T-helper 2 cell (primary cell): ENCODE results near the gene LEF1.
"Not testable (repeated sequence)": the region's sequence is repeated elsewhere in the genome, so short reads cannot be mapped to it uniquely, and the experiment has no call there.

Experiments used
- DNase-seq, 5 experiments: peaks; one replicate each; pipeline versions ENCODE4 v3.0.0 to v3.0.0-alpha.2; 2012 to 2022

The LEF1 gene

DNA sequence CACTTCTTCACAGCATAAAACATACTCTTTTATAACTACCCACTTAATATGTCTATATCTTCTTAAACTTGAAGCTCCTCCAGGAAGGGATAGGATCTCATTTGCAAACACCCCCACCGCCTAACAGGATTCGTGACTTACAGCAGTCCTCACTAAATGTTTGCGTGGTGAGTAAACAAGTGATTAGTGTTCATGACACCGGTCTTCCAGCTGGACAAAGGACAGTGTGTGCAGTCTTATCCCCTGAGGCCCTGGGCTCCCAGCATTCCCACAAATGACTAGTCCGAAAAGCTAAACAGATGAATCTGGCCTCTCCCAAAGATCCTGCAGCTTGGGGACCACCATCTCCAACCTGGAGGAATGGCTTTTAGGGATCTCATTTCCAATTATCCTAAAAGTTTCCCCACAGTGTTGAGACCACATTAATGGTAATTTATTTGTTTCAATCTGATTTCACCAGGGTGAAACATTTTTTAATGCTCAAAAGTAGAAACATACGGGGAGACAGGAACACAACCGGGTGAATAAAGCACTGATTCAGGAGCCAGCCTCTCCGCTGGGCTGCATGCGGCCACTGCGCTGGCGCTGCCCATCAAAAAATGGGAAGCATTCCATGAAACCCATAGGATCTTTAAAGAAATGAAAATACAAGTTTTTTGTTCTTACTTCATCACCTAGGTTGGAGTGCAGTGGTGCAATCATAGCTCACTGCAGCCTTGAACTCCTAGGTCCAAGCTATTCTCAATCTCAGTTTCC is 109.9 kb downstream of the LEF1 start:
- no peak for DNase-seq

DNA sequence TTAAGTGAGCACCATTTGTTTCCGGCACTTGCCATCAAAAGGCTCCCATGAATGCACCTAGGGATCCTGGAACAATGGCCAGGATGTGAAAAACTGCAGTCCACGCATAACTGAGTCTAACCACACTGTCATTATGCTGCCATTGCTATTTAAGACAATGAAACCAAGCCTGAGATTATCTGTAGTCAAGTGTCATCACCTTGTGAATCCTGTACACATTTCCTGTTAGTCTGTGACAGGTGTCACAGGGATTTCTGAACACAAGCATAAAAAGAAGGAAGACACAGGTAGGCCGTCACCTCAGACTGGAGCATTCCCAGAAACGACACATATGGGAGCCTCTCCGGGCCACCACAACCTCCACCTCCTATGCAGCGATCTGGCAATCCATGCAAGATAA is 112.3 kb downstream of the LEF1 start:
- no peak for DNase-seq

DNA sequence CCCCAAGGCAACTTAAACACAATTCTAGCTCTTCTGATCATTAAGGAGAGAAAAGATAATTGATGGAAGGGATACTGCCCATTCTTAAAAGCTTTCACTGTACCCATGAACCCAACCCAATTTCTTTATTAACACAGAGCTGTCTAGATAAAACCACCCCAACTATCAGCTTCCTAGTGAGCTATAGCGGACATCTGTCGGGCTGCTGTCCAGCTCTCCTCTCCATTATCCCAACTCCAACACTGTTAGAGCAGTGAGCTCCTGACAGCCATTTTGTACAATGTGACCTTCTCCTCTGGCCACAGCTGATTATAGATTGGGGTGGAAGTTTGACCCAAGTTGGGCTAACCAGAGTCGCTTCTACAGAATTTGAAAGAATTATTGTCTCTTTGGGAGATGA is 112.9 kb downstream of the LEF1 start:
- no peak for DNase-seq

DNA sequence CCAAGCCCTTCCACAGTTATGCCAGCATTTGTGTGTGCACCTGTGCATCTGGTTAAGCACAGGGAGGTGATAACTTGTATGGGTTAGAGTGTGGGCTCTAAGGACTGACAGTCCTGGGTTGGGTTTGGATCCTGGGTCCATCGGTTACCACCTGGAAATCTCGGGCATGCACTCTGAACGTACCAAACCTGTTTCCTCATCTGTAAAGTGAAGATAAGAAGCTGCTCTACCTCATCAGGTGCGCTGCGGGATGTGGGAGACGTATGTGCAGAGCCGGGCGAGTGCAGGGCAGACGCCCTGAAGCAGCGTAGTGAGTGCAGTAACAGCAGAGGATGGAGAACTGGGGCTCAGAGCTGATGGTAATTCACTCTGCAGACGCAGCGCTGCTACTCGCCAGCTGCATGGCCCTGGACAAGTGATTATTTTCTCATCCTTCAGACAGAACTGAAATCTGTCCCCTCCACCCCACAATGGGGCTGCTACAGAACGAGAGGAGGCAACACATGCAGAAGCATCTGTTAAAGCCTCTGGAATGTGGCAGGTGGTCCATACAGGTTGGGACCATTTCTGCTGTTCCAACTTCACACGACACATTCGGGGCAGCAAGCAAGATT is 114.6 kb downstream of the LEF1 start:
- DNase-seq: no peak

GRCh38 chr4:108053251-108053711 is 115.5 kb downstream of the LEF1 start:
- no peak for DNase-seq

DNA sequence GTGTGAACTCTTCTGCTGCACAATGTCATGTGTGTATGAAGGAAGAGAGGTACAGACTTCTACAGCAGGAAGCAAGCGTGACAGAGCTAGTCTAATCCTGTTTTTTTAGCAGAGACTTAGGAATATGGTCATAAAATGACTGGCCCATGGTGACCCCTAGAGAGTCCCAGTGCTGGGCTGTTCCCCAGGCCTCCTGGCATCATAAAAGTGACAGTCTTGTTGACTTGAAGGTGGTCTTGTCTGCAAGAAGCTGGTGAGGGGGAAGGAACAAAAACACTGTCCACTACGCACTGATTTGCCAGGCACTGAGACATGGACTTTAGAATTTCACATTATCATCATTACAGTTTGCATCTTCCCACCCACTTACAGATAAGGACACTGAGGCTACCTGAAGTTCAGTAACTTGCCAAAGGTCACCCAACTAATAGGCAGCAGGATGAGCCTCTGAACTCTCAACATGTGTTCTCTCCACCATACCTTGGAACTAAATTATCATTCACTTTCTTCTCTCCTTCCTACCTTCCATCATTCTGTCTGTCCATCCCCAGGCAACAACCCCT is 116.1 kb downstream of the LEF1 start:
- no peak for DNase-seq

DNA sequence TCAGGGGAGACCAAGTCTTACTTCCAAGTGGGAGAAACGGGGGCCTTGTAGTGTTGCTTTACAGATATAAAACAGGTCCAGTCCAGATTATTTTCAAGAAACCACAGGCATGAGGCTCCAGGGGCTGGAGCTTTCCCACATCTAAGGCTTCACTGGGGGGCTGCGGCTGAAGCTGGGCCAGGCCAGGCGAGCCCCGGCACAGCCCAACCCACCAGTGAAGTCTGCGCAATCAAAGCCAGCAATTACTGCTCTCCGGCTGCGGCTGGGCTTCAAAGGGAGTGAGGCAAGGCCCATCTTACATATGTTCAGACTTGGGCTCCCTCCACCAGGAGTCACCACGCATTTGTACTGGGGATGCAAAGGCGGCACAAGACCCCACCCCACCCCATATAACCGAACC is 117.4 kb downstream of the LEF1 start:
- no peak for DNase-seq

GRCh38 chr4:108050166-108051111 is 118.3 kb downstream of the LEF1 start:
- DNase-seq: not testable (repeated sequence)

DNA sequence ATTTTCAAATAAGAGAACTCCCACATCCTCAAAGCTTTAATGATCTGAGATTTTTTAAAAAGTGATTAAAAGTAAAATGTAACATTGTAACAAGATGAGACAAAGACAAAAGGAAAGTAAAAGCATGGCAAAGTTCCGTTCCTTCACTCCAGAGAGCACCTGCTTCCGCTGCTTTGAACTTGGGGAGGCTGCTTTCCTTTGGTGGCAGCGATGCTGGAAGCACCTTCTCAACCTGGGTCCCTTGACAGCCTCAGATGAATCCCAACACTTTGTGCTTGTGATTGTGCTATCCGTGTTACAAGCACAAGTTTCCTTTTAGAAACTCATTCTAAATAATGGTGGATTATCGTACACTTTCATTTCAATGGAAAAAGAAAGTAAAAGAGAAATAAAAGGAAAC is 119.3 kb downstream of the LEF1 start:
- peak in 2 of 5 experiments; percentile 19 to 57 for DNase-seq

- DNase-seq: no peak
Observed at GRCh38 chr4:108048997-108049396, 119.7 kb downstream of the LEF1 start.

- no peak for DNase-seq
Observed at GRCh38 chr4:108048157-108048556, 120.6 kb downstream of the LEF1 start.

DNA sequence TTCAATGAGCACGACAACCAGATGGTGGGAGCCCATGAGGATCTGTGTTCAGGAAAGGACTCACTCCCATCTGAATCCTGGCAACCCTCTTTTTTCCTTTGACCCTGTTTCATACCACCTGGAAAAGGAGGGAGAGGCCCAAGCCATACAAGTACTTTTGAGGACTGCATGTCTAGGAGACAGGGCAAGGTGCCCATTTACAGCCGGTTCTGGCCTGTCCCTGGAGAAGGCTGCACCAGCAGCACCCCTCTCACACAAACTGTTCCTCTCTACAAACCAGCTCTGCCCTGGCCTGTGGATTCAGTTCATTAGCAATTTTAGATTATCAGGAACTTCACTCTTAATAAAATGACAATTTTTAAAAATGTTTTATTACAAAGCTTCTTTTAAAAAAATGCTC is 121.5 kb downstream of the LEF1 start:
- DNase-seq: no peak

DNA sequence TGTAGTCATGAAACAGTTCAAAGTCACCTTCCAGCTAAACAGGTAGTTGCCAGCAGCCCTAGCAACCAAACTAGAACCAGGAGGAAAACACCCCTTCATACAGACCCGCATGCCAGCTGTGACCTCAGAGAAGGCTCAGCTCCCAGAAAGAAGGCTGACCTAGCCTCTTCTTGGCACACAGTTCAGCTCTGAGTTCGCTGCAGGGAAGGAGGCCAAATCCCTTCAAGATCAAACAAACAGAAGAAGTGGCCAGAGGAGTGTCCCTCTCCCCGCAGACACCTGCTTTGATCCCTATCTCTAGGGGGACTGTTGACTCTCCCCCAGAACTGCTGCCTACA is 123.1 kb downstream of the LEF1 start:
- DNase-seq: no peak

DNA sequence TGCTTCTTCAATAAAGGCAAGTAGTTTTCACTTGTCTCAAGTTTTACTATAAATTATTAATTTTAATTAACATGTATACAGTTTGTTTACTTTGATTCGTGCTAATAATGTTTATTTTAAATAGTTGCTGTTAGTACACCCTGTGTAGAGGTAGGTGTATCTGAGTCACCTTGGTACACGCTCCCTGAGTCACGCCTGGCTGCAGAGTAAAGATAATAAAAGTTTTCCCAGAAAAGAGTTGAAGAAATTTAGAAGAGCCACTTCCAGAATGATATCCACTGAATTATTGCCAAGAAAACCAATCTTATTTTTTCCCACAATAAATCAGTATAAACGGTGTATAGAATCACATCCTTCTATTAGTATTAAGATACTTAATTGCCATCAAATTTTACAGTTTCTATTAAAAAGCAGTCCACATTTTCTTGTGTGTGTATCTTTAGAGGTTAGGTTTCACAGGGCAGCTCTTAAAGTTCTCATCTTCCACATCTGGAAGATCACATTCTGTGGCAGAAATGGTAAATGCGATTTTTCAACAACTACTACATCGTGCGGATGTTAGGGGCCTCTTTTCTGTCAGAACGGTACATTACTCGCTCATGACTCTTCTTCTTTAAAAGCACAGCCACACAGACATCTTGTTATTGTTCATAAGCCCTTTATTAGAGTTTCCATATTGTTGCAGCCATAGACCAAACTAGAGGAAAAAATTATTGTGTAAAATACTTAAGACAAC is 123.6 kb downstream of the LEF1 start:
- DNase-seq: no peak

- DNase-seq: no peak
Observed at GRCh38 chr4:108043526-108043925, 125.2 kb downstream of the LEF1 start.

DNA sequence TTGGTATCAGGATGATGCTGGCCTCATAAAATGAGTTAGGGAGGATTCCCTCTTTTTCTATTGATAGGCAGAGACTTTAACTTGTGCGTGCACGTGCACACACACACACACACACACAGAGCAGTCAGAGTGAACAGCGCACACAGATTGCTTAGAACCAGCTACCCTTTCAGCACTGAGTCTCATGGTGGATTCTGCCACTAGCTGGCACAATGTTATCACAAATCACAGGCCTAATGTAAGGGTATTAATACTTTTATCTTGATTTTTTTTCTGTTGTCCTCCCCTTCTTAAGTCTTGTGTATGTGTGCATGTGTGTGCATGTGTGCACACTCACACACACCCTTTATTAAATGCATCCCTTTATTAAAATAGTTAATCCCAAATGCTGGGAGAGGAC is 125.8 kb downstream of the LEF1 start:
- DNase-seq: no peak

- peak in 1 of 5 experiments; percentile 31 for DNase-seq
Observed at GRCh38 chr4:108037884-108038283, 130.8 kb downstream of the LEF1 start.

- DNase-seq: peak in 2 of 5 experiments; percentile 18 to 53
Observed at GRCh38 chr4:108036213-108036612, 132.5 kb downstream of the LEF1 start.

GRCh38 chr4:108035691-108036090 is 133.0 kb downstream of the LEF1 start:
- no peak for DNase-seq

DNA sequence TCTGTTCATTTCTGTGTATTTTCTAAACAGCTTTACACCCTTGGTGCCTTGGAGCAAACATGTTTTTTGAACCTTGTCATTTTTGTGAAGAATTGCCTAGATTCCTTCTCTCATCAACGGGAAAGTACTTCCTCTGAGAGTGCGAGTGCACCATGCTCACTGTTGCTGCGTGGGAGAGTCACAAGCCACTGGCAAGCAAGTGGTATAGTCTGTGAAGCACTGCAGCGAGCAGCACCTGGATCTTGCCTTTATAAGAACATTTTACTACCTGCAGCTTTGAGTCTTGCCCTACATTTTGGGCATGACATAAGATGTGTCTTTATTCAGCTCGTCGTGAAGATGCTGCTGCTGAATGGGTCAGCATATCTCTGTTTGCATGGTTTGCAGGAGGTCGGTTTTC is 134.2 kb downstream of the LEF1 start:
- DNase-seq: no peak

DNA sequence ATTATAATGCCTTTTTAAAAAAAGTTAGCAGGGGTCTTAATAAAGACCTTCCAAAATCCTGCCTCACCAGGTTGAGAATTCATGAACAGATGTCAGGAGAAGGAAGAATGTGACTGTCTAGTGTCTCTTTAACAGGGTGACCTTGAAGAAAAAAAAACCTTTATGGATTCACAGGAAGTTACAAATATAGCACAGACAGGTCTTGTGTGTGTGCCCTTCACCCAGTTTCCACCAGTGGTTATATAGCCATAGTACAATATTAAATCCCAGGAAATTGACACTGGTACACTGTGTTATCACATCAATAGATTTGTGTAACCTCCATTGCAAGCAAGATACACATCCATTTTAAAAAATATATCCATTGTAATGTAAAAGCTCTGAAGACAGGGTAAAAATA is 135.4 kb downstream of the LEF1 start:
- DNase-seq: no peak

DNA sequence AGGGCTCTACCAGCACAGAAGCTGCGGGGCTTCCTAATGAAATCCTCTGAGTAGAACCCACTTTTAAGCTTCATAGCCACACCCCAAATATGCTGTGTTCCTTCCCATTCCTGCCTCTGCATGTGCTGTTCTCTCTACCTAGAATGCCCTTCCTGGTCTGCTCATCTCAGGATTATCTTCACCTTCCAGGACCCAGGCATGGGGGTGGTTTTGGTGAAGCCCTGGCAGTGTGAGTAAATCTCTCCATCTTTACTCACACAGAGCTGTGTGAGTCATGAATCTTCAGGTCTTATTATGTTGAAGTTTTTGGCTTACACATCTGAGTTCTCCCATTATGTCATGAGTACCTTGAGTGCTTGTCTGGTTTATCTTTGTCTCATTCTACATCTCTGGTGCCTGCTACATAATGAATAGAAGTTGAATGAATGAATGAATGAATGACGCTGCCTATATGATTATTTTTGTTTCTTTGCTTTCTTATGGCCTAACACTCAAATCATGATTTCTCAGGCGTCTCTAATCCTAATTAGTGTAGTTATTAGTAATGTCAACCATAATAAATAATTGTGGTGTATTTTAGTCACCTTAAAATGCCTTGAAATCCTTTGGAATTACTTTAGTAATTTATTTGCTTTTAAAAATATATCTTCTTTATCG is 137.2 kb downstream of the LEF1 start:
- no peak for DNase-seq
